Naive thymus-derived CD4-positive, alpha-beta T cell (primary cell): ENCODE results near the gene FKBP5. TPM values are rescaled to one million over a fixed set of nuclear protein-coding genes. Genes with fewer than 3 reads are reported as not detected.

Source experiments
- ATAC-seq: fragments of 150-1000 bp; cut with Tn5 transposase; 2 replicates; pipeline ENCODE4 v1.10.0; 2021; ENCODE audit warnings: mild to moderate bottlenecking, moderate library complexity
- CTCF ChIA-PET: fragments of 350-600 bp; sonication (Branson Sonifier 250); formaldehyde crosslinking; loops from one replicate; lab custom pipeline; 2021; ENCODE audit warnings: antibody characterized with exemption; lab: Charles Lee
- POLR2A ChIA-PET: fragments of 350-600 bp; sonication (Branson Sonifier 250); formaldehyde crosslinking; loops from one replicate; lab custom pipeline; 2021; ENCODE audit warnings: antibody characterized with exemption, inconsistent platforms; lab: Charles Lee
- DNase-seq, 9 donors: peaks; one replicate each; pipeline versions ENCODE4 v3.0.0 to v3.0.0-alpha.2; 2020 to 2022; ENCODE audit warnings: mixed read lengths in 1 of 9
- H3K27ac ChIP-seq: one replicate; pipeline ENCODE4 v1.7.0; 2013; ENCODE audit warnings: mild to moderate bottlenecking, low read depth, low read length, moderate library complexity
- H3K27me3 ChIP-seq, 2 donors: one replicate each; pipeline ENCODE4 v1.7.0; 2013; ENCODE audit warnings: low read length in 2 of 2, mild to moderate bottlenecking in 2 of 2, moderate library complexity in 2 of 2; ENCODE audit not compliant: control insufficient read depth in 2 of 2, insufficient read depth in 2 of 2
- H3K36me3 ChIP-seq, 3 experiments: 1 replicate in 2 of 3; 2 replicates in 1 of 3; pipeline ENCODE4 v1.7.0; 2013; ENCODE audit warnings: low read length in 3 of 3, mild to moderate bottlenecking in 3 of 3, moderate library complexity in 1 of 3; ENCODE audit not compliant: insufficient read depth in 3 of 3, control insufficient read depth in 2 of 3
- H3K4me1 ChIP-seq, 2 donors: one replicate each; pipeline ENCODE4 v1.7.0; 2013; ENCODE audit warnings: low read length in 2 of 2, mild to moderate bottlenecking in 2 of 2, moderate library complexity in 1 of 2; ENCODE audit not compliant: control insufficient read depth in 2 of 2, insufficient read depth in 2 of 2
- H3K4me3 ChIP-seq: 2 replicates; pipeline ENCODE4 v1.7.0; 2013; ENCODE audit warnings: mild to moderate bottlenecking, low read length
- H3K9me3 ChIP-seq, 3 experiments: 1 replicate in 2 of 3; 2 replicates in 1 of 3; pipeline ENCODE4 v1.7.0; 2013; ENCODE audit warnings: low read length in 3 of 3; ENCODE audit not compliant: control insufficient read depth in 2 of 3
- H3K27ac Mint-ChIP-seq, 9 donors: one replicate each; pipeline ENCODE4 v1.8.0; 2020 to 2022; ENCODE audit warnings: mixed read lengths in 9 of 9, mild to moderate bottlenecking in 8 of 9, moderate library complexity in 5 of 9, inconsistent platforms in 2 of 9
- H3K27me3 Mint-ChIP-seq, 5 donors: one replicate each; pipeline ENCODE4 v1.8.0; 2021 to 2022; ENCODE audit warnings: mixed read lengths in 5 of 5, mild to moderate bottlenecking in 1 of 5
- H3K36me3 Mint-ChIP-seq, 5 donors: one replicate each; pipeline ENCODE4 v1.8.0; 2020 to 2022; ENCODE audit warnings: mixed read lengths in 5 of 5, mild to moderate bottlenecking in 3 of 5, inconsistent platforms in 1 of 5
- H3K4me1 Mint-ChIP-seq, 7 donors: one replicate each; pipeline ENCODE4 v1.8.0; 2020 to 2022; ENCODE audit warnings: mixed read lengths in 7 of 7, mild to moderate bottlenecking in 3 of 7, inconsistent platforms in 1 of 7
- H3K4me3 Mint-ChIP-seq, 10 donors: one replicate each; pipeline ENCODE4 v1.8.0; 2020 to 2022; ENCODE audit warnings: mild to moderate bottlenecking in 10 of 10, mixed read lengths in 10 of 10, moderate library complexity in 6 of 10, inconsistent platforms in 2 of 10
- H3K9me3 Mint-ChIP-seq, 11 donors: one replicate each; pipeline ENCODE4 v1.8.0; 2020 to 2022; ENCODE audit warnings: mixed read lengths in 11 of 11, mild to moderate bottlenecking in 4 of 11, inconsistent platforms in 1 of 11, moderate library complexity in 1 of 11
- intact Hi-C, 2 donors: fragments of 100-400 bp; cut with micrococcal nuclease; formaldehyde crosslinking; loops; one replicate each; pipeline ENCODE4 v1.15.1; 2023
- polyA plus RNA-seq, 2 donors: library from polyadenylated mRNA; unstranded; fragments of 300-500 nt; fragmentation: Illumina TruSeq; gene quantifications; one replicate each; pipeline ENCODE4 v1.2.3, GENCODE V29; 2021
- total RNA-seq, 6 experiments: library from RNA in 5 of 6; stranded (reverse) in 5 of 6; gene quantifications; 1 replicate in 5 of 6; 2 replicates in 1 of 6; pipeline ENCODE4 v1.2.3 and lab custom pipeline; 2021 to 2026

FKBP5 gene
- total and polyA plus RNA-seq, 7 experiments from 2014 or later: 56.7 to 324 (median 80.2) TPM

- Mint-ChIP-seq H3K36me3 (no peaks in the 10 kb centered on the region), H3K4me1 (peaks cover 0 to under 1% (median 0%) of the 10 kb centered on the region in 7 donors), H3K27ac (peak overlapping the region in 1 of 9 donors; percentile 79), H3K4me3 (no peak overlapping the region), H3K27me3 (peaks cover 0 to 39% (median 0%) of the 10 kb centered on the region in 5 donors), H3K9me3 (peaks cover 0 to 4% (median 0%) of the 10 kb centered on the region in 11 donors)
- POLR2A ChIA-PET: no interaction called here
- no peaks in the 10 kb centered on the region for H3K27me3 ChIP-seq
- no peak for ATAC-seq
- H3K9me3 ChIP-seq: no peaks in the 10 kb centered on the region
- H3K27ac ChIP-seq: no peak overlapping the region
- no peak overlapping the region for H3K4me3 ChIP-seq
- intact Hi-C loops: no loop called here
- CTCF ChIA-PET: interaction anchor here (0.5 to 1.0 kb wide), 3 partner anchors 9 to 143 kb away, joined by 3 to 7 read pairs (median 3); no protein-coding TSS in a partner anchor
- no peaks in the 10 kb centered on the region for H3K4me1 ChIP-seq
- DNase-seq: no peak
- no peaks in the 10 kb centered on the region for H3K36me3 ChIP-seq
Measured at GRCh38 chr6:35561113-35561512, 127.6 kb downstream of the FKBP5 start.

GRCh38 chr6:35558571-35558970, 130.1 kb downstream of the FKBP5 start:
- ChIA-PET CTCF (interaction anchor here (0.7 kb wide), 1 partner anchor 265 kb away, joined by 3 read pairs; no protein-coding TSS in a partner anchor), POLR2A (no interaction called here)
- Histone ChIP-seq H3K36me3 (no peaks in the 10 kb centered on the region), H3K4me3 (no peak overlapping the region), H3K27me3 (no peaks in the 10 kb centered on the region), H3K4me1 (no peaks in the 10 kb centered on the region), H3K9me3 (no peaks in the 10 kb centered on the region), H3K27ac (no peak overlapping the region)
- intact Hi-C loops: loop anchor here in 1 of 2 donors (10.0 kb wide), 1 partner anchor 94 kb away; the partner anchor contains the start of gene RPL10A
- no peak overlapping the region for H3K4me3 Mint-ChIP-seq
- H3K4me1 Mint-ChIP-seq: peaks cover 0 to 2% (median 0%) of the 10 kb centered on the region in 7 donors
- H3K27ac Mint-ChIP-seq: no peak overlapping the region
- no peaks in the 10 kb centered on the region for H3K36me3 Mint-ChIP-seq
- no peak for DNase-seq
- peaks cover 0 to 21% (median 0%) of the 10 kb centered on the region in 5 donors for H3K27me3 Mint-ChIP-seq
- H3K9me3 Mint-ChIP-seq: no peaks in the 10 kb centered on the region
- ATAC-seq: no peak

GRCh38 chr6:35557239-35557638, 131.5 kb downstream of the FKBP5 start:
- peaks cover 0 to 3% (median 0%) of the 10 kb centered on the region in 11 donors for H3K9me3 Mint-ChIP-seq

GRCh38 chr6:35554811-35555210, 133.9 kb downstream of the FKBP5 start:
- no peak for ATAC-seq
- H3K9me3 ChIP-seq: no peaks in the 10 kb centered on the region
- DNase-seq: no peak
- ChIA-PET POLR2A (no interaction called here), CTCF (no interaction called here)
- H3K36me3 Mint-ChIP-seq: peaks cover 0 to 5% (median 4%) of the 10 kb centered on the region in 5 donors
- intact Hi-C loops: loop anchor here in 1 of 2 donors (10.0 kb wide), 1 partner anchor 90 kb away; the partner anchor contains the start of gene RPL10A
- peaks cover 0 to 16% (median 0%) of the 10 kb centered on the region in 5 donors for H3K27me3 Mint-ChIP-seq
- H3K27ac ChIP-seq: no peak overlapping the region
- H3K4me3 ChIP-seq: no peak overlapping the region
- H3K36me3 ChIP-seq: no peaks in the 10 kb centered on the region
- no peaks in the 10 kb centered on the region for H3K27me3 ChIP-seq
- H3K4me3 Mint-ChIP-seq: no peak overlapping the region
- H3K4me1 ChIP-seq: no peaks in the 10 kb centered on the region
- peaks cover 0 to 10% (median 6%) of the 10 kb centered on the region in 11 donors for H3K9me3 Mint-ChIP-seq
- peaks cover 0 to 8% (median 6%) of the 10 kb centered on the region in 7 donors for H3K4me1 Mint-ChIP-seq
- H3K27ac Mint-ChIP-seq: no peak overlapping the region

More at GRCh38 chr6:35557239-35557638, 131.5 kb downstream of the FKBP5 start:
- Histone ChIP-seq H3K27ac (no peak overlapping the region), H3K27me3 (no peaks in the 10 kb centered on the region), H3K36me3 (no peaks in the 10 kb centered on the region), H3K4me1 (no peaks in the 10 kb centered on the region), H3K9me3 (no peaks in the 10 kb centered on the region), H3K4me3 (no peak overlapping the region)
- ChIA-PET POLR2A (no interaction called here), CTCF (interaction anchor here (1.1 kb wide), 1 partner anchor 180 kb away, joined by 3 read pairs; the partner anchor contains the start of gene ARMC12)
- peaks cover 0 to 11% (median 0%) of the 10 kb centered on the region in 5 donors for H3K27me3 Mint-ChIP-seq
- peaks cover 0 to 3% (median 2%) of the 10 kb centered on the region in 7 donors for H3K4me1 Mint-ChIP-seq
- no peak overlapping the region for H3K27ac Mint-ChIP-seq
- no peak overlapping the region for H3K4me3 Mint-ChIP-seq
- ATAC-seq (no peak), DNase-seq (no peak)
- H3K36me3 Mint-ChIP-seq: no peaks in the 10 kb centered on the region
- intact Hi-C loops: loop anchor here in 1 of 2 donors (10.0 kb wide), 1 partner anchor 92 kb away; the partner anchor contains the start of gene RPL10A

- no peak overlapping the region for H3K4me3 ChIP-seq
- no peak overlapping the region for H3K27ac ChIP-seq
- Mint-ChIP-seq H3K27me3 (peaks cover 0 to 12% (median 0%) of the 10 kb centered on the region in 5 donors), H3K4me3 (no peak overlapping the region), H3K36me3 (peaks cover 0 to 6% (median 4%) of the 10 kb centered on the region in 5 donors), H3K4me1 (peaks cover 0 to 8% (median 6%) of the 10 kb centered on the region in 7 donors), H3K9me3 (peaks cover 0 to 13% (median 6%) of the 10 kb centered on the region in 11 donors), H3K27ac (no peak overlapping the region)
- no peaks in the 10 kb centered on the region for H3K27me3 ChIP-seq
- ATAC-seq: no peak
- H3K9me3 ChIP-seq: no peaks in the 10 kb centered on the region
- H3K4me1 ChIP-seq: no peaks in the 10 kb centered on the region
- no peak for DNase-seq
- intact Hi-C loops: loop anchor here in 1 of 2 donors (2.0 to 10.0 kb wide), 2 partner anchors 89 to 211 kb away; partner anchors contain the start of genes PPARD and RPL10A
- CTCF ChIA-PET: interaction anchor here (0.9 to 2.4 kb wide), 2 partner anchors 31 to 71 kb away, joined by 5 to 15 read pairs; no protein-coding TSS in a partner anchor
- H3K36me3 ChIP-seq: no peaks in the 10 kb centered on the region
- POLR2A ChIA-PET: no interaction called here
Measured at GRCh38 chr6:35553315-35553714, 135.4 kb downstream of the FKBP5 start.

GRCh38 chr6:35552285-35552917, 136.3 kb downstream of the FKBP5 start:
- no peak overlapping the region for H3K4me3 Mint-ChIP-seq

More at GRCh38 chr6:35552285-35552917, 136.3 kb downstream of the FKBP5 start:
- ATAC-seq (peak; percentile 84), DNase-seq (peak; percentile 36 to 69 (median 60))
- H3K27me3 Mint-ChIP-seq: peaks cover 0 to 17% (median 0%) of the 10 kb centered on the region in 5 donors
- intact Hi-C loops: loop anchor here (1.0 to 10.0 kb wide), 5 partner anchors 29 to 255 kb away; partner anchors contain the start of genes DEF6 (in 2 of the 2), PPARD (in 2 of the 2) and RPL10A (in 1 of the 2)
- no peaks in the 10 kb centered on the region for H3K9me3 ChIP-seq
- ChIA-PET POLR2A (interaction anchor here (0.6 to 1.2 kb wide), 5 partner anchors 23 to 187 kb away, joined by 3 to 7 read pairs (median 3); partner anchors contain the start of gene RPL10A), CTCF (interaction anchor here (0.6 to 2.4 kb wide), 14 partner anchors 8 to 267 kb away, joined by 3 to 15 read pairs (median 3); partner anchors contain the start of genes FANCE and RPL10A)
- no peaks in the 10 kb centered on the region for H3K36me3 ChIP-seq
- no peak overlapping the region for H3K27ac ChIP-seq
- no peak overlapping the region for H3K4me3 ChIP-seq
- H3K4me1 Mint-ChIP-seq: peaks cover 0 to 8% (median 6%) of the 10 kb centered on the region in 7 donors
- H3K27ac Mint-ChIP-seq: peak overlapping the region in 1 of 9 donors; percentile 67
- peaks cover 0 to 13% (median 6%) of the 10 kb centered on the region in 11 donors for H3K9me3 Mint-ChIP-seq
- no peaks in the 10 kb centered on the region for H3K4me1 ChIP-seq
- peaks cover 0 to 6% (median 4%) of the 10 kb centered on the region in 5 donors for H3K36me3 Mint-ChIP-seq
- no peaks in the 10 kb centered on the region for H3K27me3 ChIP-seq
